ENCODE results near the gene FTL. TPM values are rescaled to one million over a fixed set of nuclear protein-coding genes. Genes with fewer than 3 reads are reported as not detected.

The FTL gene
- total and polyA plus RNA-seq, 2 donors (not counting 3 experiments of a cell fraction or from before 2014, with no cell fraction given) = 1,937 to 2,748 TPM

DNA sequence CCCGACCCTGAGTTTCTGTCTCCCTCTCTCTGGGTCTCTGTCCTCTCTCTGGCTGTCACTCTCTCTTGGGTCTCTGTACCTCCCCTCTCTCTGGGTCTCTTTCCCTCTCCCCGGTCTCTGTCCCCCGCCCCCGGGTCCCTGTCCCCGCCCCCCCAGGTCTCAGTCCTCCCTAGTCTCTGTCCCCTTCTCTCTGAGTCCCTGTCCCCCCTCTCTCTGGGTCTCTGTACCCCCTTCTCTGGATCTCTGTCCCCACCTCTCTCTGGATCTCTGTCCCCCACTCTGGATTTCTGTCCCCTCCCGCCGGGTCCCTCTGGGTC lies 2.3 kb upstream of the FTL start:
- no peak overlapping the region for H2AFZ ChIP-seq (ENCODE audit: low read depth, low read length)
- no peaks in the 10 kb centered on the region for H3K27me3 ChIP-seq (ENCODE audit: control insufficient read depth in 2 of 2, insufficient read depth in 2 of 2, low read length in 2 of 2)
- peaks cover 3% of the 10 kb centered on the region for H4K20me1 ChIP-seq (replicated peaks; ENCODE audit: control insufficient read depth, extremely low read depth, insufficient read depth, low read length)
- intact Hi-C loops (cut with micrococcal nuclease) (no loop called here), dilution Hi-C loops (cut with MboI; ENCODE audit: extremely low pct_ligation_motif_present, low sequenced_read_pairs) (no loop called here)
- ChIA-PET POLR2A (interaction anchor here (1.4 kb wide), 1 partner anchor 88 kb away, joined by 8 read pairs; no protein-coding TSS in a partner anchor), CTCF (interaction anchor here (0.9 to 1.2 kb wide), 2 partner anchors 8 to 167 kb away, joined by 3 to 5 read pairs; no protein-coding TSS in a partner anchor)
- H3K27ac ChIP-seq (ENCODE audit: insufficient read depth, low read depth, low read length) = peak overlapping the region; percentile 21
- no TSS peak for BruUV-seq (replicated peaks)
- FAIRE-seq (no peak), DNase-seq (ENCODE audit: low read depth, low spot score) (no peak)
- no peaks in the 10 kb centered on the region for H3K9me3 ChIP-seq (replicated peaks; ENCODE audit: control insufficient read depth, insufficient read depth, low read length)
- H3K9ac ChIP-seq (replicated peaks; ENCODE audit: extremely low read depth, insufficient read depth, low read length) = no peak overlapping the region
- H3K4me3 ChIP-seq (replicated peaks in 1 of 3; ENCODE audit: insufficient read depth in 1 of 3, low read depth in 1 of 3, low read length in 3 of 3) = no peak overlapping the region
- H3K36me3 ChIP-seq (ENCODE audit: control insufficient read depth in 2 of 2, extremely low read depth in 1 of 2, insufficient read depth in 2 of 2, low read length in 2 of 2) = peaks cover 3 to 4% of the 10 kb centered on the region in 2 experiments
- peaks cover 25% of the 10 kb centered on the region for H3K4me1 ChIP-seq (ENCODE audit: control insufficient read depth, extremely low read depth, insufficient read depth, low read length)
- no peaks in the 10 kb centered on the region for H3K9me1 ChIP-seq (replicated peaks; ENCODE audit: control insufficient read depth, extremely low read depth, insufficient read depth, low read length)
- H3K4me2 ChIP-seq (ENCODE audit: insufficient read depth, low read length) = no peak overlapping the region
- TF ChIP-seq, protein P1, sequence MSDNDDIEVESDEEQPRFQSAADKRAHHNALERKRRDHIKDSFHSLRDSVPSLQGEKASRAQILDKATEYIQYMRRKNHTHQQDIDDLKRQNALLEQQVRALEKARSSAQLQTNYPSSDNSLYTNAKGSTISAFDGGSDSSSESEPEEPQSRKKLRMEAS (IDR thresholded peaks at IDR 0.05; ENCODE audit: insufficient read depth, insufficient read length) = no peak
- TF ChIP-seq POLR2AphosphoS5 (IDR thresholded peaks at IDR 0.05; ENCODE audit: insufficient read depth, low read depth, low read length) = no peak
- TF ChIP-seq MYC (IDR thresholded peaks at IDR 0.05; ENCODE audit: low read depth, low read length) = no peak
- TF ChIP-seq GATA2 (IDR thresholded peaks at IDR 0.05; ENCODE audit: insufficient read depth, insufficient read length, low read depth, low read length) = no peak
- TF ChIP-seq JUN (IDR thresholded peaks at IDR 0.05; ENCODE audit: borderline replicate concordance, insufficient read depth, insufficient read length, low read depth) = no peak
- TF ChIP-seq EZH2 (IDR thresholded peaks at IDR 0.05; ENCODE audit: borderline replicate concordance, low read depth, low read length, severe bottlenecking) = no peak
- no peak for TF ChIP-seq FOS (IDR thresholded peaks at IDR 0.05; ENCODE audit: borderline replicate concordance, insufficient read depth, low read length)
- TF ChIP-seq, protein P2, sequence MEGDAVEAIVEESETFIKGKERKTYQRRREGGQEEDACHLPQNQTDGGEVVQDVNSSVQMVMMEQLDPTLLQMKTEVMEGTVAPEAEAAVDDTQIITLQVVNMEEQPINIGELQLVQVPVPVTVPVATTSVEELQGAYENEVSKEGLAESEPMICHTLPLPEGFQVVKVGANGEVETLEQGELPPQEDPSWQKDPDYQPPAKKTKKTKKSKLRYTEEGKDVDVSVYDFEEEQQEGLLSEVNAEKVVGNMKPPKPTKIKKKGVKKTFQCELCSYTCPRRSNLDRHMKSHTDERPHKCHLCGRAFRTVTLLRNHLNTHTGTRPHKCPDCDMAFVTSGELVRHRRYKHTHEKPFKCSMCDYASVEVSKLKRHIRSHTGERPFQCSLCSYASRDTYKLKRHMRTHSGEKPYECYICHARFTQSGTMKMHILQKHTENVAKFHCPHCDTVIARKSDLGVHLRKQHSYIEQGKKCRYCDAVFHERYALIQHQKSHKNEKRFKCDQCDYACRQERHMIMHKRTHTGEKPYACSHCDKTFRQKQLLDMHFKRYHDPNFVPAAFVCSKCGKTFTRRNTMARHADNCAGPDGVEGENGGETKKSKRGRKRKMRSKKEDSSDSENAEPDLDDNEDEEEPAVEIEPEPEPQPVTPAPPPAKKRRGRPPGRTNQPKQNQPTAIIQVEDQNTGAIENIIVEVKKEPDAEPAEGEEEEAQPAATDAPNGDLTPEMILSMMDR (IDR thresholded peaks at IDR 0.05; ENCODE audit: extremely low read depth in 1 of 2, insufficient read depth in 1 of 2, low read depth in 1 of 2, low read length in 2 of 2) = no peak
- TF ChIP-seq POLR2A (IDR thresholded peaks at IDR 0.05; ENCODE audit: low read depth, low read length) = peak; percentile 8
- H3K79me2 ChIP-seq (ENCODE audit: control insufficient read depth, insufficient read depth, low read length) = peaks cover 18% of the 10 kb centered on the region
